DMS53 treated with DMSO at 0.1 percent for 48 hours (cell line): ENCODE measurements around the gene EIF2S1.
"Not testable (repeated sequence)": the region's sequence is repeated elsewhere in the genome, so short reads cannot be mapped to it uniquely, and the experiment has no call there.

Source experiments
- DNase-seq: peaks from one replicate; lab custom pipeline; 2025; ENCODE audit not compliant: unreplicated experiment; lab: John Stamatoyannopoulos, UW

EIF2S1 gene

DNA sequence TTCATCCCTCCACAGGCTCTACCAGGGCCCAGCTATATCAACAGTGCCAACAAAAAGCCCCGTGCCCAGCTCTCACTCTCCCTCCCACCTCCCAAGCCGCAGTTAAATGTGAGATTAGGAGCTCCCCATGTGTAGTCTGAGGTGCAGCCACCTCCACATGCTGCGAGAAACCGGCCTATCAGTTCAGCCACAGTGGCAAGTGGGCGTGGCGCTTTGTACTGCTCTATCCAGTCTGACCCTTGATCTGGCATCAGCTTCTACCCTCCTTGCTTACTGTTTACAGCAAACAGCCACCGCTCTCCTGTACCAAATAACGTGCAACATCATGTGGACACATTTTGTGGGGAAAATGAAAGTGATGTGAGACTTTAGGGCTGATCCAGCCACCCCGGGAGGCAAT, 50.2 kb downstream of the EIF2S1 start:
- no peak for DNase-seq

DNA sequence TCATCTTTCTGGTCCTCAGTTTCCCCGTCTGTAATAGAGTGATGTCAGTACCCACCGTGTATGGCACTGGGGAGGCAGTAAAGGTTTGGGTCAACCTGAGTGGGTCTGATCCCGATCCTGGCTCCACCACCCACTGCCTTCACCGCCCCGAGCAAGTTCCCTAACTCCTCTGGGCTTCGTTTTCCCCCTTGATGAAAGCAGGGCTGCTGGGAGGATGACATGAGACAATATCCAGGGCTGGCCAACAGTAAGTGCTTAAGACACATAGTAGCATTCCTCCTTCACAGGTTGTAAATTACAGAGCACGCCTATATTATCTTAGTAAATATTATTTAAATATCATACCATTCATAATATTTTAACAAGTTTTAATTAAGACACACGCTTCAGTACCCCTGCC, 51.2 kb downstream of the EIF2S1 start:
- no peak for DNase-seq

DNA sequence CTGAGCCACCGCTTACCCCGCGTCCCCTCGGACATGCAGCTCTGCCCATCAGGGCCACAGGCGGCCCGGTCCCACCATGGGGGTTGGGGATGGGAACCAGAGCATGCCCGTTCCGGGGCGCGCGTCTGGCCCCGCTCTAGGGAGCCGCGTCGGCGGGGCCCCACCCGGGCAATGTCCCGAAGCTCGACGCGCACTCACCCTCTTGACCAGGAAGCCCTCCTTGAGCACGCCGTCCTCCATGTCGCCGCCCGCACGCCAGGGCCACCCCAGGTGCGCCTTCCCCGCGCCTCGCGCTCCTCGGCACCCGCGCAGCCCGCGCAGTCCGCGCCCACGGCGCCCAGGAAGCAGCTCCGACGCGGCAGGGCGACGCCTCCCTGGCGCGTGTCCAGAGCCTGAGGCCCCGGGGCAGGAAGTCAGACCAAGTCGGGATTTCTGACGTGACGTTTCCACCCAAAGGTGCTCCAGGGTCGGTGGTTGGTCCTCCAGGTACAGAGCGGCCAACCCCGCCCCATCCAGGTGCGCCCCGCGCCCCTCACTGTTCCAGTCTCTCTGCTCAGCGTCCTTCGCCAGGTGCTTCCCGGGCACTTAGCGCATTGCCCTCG, 51.8 kb downstream of the EIF2S1 start, which contains the start of gene PLEK2:
PLEK2 (minus strand) TSS at position 346 of the 602 bp plus-strand sequence; CDS start at position 240, 106 bp downstream.
- DNase-seq: peak; percentile 25

DNA sequence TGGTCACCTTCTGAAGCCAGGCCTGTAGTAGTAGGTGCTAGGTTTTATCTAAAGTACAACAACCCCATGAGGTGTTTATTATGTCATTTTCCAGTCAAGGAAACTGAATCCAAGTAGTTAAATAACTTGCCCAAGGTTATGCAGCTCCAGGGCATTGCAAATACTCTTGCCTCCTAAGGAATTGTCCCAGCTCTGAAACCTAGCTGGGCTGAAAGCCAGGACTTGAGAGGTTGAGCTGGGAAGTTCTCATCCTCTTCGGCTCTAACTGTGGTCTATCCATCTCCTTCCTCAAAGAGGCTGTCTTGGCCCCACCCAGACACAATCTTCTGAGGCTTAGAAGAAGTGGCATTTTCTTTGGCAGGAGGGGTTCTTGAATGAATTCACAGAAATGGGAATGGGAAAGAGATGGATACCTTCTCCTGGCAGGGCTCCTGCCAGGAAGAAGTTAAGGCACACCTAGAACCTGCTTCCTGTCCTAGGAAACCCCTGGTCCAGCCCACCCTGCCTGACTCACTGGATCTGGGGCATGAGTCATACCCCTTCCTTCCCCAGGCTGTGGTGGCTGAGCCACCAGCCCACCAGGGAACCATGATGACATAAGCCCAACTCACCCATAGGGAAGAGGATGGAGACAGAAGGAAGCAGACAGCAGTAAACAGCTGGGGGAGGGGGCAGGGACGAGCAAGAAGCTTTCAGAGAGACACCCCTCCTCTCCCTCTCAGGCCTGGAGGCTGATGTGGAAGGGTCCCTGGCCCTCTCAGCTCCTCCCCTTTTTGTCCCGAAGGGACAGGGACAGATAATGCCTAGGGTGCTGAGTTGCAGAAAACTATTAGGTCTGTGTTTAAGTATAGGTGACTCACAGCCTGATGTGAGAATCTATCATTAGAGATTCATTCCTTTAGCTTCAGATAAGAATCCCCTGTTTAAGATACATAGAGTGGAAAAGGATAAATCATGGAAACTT, 54.0 kb downstream of the EIF2S1 start:
- no peak for DNase-seq

DNA sequence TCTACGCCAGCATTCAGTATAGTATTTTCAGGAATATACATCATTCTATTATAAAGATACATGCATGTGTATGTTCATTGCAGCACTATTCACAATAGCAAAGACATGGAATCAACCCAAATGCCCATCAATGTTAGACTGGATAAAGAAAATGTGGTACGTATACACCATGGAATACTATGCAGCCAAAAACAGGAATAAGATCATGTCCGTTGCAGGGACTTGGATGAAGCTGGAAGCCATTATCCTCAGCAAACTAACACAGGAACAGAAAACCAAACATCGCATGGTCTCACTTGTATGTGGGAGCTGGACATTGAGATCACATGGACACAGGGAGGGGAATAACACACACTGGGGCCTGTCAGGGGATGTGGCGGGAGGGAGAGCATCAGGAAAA, 55.5 kb downstream of the EIF2S1 start:
- not testable (repeated sequence) for DNase-seq

DNA sequence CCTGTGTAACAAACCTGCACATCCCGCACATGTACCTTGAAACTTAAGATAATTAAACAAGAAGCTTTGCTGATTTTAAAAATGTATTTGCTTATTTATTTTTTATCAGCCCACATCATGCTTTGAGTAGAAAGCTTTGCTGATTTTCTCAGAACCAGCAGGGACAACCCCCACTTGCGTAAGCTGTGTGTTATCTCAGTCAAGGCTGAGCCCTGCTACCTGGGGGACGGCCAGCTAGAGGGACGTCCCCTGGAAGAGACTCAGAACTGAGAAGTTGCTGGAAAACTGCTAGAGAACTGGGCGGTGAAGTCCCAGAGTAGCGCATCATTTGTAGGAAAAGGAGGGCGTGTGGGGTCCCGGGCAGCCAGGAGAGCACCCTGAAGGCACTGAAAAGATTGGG, 56.0 kb downstream of the EIF2S1 start:
- DNase-seq: no peak

DNA sequence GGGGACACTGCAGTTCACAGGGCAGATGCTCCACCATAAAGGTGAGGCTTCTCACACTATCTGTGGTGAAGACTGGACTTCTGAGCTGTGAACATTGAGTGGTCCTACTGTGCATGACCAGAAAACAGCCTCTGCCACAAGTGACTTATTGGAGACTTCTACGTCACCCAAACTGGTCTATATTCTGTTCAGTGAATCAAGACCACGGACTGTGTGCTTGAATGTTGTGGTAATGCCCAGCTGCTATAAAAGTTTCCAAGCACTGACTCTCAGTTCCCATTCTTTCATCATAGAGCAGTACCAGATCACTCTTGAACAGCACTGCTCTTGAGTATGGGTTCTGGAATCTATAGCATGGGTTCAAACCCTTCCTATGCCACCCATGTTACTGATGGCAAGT, 56.7 kb downstream of the EIF2S1 start:
- no peak for DNase-seq

DNA sequence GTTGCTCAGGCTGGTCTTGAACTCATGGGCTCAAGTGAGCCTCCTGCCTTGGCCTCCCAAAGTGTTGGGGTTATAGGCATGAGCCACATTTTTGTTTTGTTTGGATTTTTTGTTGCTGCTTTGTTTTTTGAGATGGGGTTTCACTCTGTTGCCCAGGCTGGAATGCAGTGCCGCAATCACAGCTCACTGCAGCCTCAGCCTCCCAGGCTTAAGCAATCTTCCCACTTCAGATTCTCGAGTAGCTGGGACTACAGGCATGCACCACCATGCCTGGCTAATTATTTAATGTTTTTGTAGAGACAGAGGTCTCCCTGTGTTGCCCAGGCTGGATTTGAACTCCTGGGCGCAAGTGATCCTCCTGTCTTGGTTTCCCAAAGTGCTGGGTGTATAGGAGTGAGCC, 57.5 kb downstream of the EIF2S1 start:
- DNase-seq: no peak

DNA sequence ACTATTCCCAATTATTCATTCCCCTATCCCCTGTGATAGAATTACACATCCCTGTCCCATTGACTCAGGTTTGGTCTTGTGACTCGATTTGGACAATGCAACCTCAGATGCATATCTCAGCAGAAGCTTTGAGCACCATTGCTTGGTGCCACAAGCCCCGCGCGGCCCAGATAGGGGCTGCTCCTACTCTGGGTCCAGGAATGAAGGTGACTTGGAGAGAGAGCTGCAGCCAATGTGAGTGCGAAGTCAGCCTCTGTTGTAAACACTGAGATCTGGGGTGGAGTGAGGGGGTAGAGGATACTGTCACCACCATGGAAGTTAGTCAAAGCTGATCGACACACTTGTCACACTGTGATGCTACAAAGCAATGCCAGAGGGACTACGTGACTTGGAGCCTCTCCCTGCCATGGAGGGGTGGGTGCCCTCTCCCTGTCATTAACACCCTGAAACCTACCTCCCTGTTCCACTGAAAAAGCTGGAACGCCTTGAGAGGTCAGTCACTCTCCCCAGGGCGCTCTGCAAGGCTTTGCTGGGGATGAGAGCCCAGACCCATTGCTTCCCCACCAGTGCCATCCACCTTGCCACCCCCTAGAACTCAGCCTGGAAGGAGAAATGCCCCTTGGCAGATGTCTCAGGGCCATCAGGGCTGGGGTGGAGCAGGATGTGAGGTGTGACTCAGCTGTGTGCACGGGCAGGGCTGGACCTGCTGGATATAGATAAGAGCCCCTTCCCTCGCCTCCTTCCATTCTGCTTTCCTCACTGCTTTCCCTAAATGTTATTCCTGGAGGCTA, 58.5 kb downstream of the EIF2S1 start:
- DNase-seq: no peak

DNA sequence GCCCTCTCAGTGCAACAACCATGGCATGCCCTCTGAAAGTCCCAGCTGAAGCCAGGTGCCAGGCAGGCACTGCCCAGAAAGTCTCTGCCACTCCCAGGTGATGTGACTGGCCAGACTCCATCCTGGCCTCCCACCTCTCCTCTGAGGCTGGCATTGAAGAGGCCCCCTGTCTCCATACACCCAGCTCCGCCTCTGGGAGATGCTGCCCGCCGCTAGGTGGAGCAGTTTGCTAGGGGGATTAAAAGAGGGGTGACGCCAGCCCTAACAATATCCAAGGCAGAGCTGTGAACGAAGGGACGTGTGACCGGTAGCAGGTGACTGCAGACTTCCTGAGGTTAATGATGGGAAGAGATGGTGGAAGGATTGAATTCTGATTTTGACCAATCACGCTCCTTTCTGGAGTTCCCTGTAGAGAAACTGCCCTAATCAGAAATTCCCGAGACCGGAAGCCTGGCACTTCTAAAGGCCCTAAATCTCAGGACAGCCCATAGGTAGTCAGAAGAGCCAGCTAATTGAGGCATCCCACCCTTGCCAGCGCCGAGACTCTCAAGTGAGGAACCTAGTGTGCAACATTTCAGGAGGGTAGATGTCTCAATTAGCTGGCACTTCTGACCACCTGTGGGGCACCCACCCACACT, 60.1 kb downstream of the EIF2S1 start:
- DNase-seq: no peak

DNA sequence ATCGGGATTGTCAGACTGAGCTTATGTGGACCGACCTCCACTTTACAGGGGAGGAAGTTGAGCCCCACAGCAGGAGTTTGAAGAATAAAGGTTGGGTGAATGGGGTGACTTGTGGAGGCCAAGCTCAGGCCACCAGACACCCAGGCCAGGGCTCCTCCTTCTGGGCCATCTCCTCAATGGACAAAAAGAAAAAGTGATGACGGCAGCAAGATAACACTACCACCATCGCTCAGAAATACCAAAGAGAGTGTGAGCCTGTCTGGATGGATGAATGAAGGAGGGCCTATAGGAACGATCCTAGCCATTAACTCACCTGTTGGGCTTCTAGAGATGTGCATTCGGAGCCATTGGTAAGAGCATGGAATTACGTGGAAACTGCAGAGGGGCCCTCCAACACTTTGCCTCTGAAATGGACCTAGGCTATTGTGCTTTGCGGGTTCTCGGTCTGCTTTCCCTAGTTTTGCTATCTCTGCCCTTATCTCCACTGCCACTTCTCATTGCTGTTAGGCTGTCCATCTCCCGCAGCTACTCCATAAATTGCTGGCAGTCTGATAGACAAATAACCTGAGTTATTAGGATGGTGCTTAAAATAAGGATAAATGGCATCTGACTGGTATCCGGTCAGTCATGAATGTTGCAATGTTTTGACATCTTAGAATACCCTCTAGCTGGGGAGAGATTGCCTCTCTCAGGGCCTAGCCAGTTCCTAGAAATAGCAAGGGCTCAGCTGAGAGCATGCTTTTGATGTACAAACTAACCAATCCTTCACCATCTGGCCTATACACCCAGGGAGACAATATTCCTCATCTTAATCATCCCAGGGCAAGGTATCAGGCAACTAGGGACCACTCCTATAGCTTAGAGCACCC, 61.5 kb downstream of the EIF2S1 start:
- no peak for DNase-seq

DNA sequence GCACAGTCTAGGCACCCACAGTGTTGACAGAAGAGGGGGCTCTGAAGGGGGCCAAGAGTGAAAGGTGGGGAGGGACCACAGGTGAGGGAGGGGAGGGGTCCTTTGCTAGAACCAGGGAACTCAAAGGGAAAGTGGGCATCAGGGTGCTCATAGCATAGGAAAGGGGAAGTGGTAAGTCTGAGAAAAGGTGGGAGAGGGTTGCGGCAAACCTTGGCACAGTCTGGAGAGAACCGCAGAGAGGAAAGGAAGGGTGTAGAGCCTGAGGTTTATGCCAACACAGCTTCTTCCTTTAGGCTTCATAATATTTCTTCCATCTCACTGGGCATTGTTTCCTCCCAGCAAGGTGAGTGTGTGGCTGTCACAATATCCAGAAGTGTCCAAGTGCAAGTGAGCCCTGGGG, 63.3 kb downstream of the EIF2S1 start:
- DNase-seq: no peak

DNA sequence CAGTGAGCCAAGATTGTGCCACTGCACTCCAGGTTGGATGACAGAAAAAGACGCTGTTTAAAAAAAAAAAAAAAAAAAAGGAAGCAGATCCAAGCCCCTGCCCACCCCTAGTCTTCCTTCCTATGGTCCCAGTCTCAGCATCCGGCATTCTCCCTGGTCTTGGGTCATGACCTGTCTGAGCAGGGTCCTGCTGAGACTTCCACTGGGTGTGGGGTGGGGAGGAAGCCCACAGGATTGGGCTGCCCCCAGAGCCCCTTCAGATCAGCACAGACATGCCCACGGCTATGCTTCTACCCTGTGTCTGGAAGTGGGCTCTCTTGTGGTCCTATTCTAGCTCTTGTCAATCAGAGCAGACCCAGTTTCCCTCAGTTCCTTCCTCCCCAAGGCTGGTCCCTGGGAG, 64.4 kb downstream of the EIF2S1 start:
- no peak for DNase-seq

DNA sequence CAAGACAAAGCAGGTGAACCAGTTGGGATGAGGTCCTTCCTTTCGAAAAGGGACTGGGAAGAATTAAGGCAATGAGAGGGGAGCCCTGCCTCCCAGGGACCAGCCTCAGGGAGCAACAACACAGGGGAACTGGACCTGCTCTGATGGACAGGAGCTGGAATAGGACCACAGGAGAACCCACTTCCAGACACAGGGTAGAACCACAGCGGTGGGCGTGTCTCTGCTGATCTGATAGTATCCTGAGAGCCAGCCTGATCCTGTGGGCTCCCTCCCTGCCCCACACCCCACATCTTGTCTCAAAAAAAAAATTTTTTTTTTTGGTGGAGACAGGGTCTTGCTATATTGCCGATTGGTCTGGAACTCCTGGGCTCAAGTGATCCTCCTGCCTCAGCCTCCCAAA, 65.5 kb downstream of the EIF2S1 start:
- DNase-seq: no peak

DNA sequence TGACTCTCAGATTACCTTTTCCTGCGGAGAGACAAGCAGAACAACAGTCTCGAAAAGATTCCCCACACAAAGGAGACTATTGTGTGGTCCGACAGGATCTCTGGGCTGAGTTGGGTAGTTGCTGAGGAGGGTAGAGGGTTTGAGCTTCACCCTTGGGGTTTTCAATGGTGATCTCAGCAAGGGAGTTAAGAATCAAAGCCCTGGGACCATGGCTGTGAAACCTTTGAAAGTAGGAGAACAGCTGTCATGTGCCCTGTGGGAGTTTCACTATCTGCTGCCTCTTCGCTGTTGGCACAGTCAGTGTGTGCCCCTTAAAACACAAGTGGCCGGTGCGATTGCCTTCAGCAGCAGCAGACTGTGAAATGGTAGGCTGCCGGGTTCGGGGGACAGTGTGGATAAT, 66.0 kb downstream of the EIF2S1 start:
- DNase-seq: no peak

DNA sequence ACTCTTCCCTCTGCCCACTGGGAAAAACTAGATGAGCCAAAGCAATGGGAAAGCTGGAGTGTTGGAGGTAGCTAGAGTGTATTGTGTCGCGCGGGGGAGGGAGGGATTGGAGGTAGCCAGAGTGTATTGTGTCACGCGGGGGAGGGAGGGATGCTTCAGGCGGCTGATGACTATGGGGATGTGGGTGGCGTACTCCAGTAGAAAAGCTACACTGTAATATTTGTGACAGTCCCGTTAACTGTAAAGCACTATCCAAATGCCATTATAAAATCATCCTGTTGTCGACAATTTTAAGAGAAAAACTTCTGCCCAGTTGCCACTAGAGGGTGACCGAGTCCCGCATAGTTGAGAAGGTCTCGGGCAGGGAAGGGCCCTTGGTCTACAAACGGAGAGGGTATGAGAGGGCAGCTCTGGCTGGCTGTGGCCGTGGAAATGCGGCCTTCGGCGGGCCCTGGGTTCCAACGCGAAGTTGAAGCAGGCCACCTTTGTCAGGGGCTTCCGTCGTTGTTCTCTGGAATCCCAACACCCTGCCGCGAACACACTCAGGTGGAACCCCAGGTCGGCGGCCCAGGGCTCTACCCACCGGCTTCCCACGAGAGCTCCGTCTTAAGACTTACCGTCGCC, 67.0 kb downstream of the EIF2S1 start:
- peak; percentile 19 for DNase-seq

DNA sequence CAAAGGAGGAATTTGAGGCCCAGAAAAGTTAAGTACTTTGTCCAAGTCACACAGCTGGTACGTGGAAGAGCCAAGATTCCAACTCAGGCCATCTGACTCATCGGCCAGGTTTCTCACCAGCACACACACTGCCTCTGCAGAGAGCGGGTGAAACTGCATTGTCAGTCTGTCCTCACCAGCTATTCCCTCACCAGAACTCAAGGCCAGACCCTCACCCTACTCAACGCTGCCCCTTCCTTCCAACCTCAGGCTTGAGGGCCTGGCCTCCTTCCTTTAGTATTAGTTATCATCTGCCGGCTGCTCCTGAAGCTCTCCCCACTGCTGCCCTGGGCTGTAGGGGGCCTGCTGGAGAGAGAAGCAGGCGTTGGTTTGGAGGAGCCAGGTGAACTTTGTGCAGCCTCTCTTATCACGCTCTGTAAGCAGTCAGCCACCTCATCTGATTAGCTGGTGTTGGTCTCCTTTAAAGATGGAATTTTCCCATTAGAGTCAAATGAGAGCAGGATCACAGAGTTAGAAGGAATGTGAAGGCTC, 68.4 kb downstream of the EIF2S1 start:
- no peak for DNase-seq

DNA sequence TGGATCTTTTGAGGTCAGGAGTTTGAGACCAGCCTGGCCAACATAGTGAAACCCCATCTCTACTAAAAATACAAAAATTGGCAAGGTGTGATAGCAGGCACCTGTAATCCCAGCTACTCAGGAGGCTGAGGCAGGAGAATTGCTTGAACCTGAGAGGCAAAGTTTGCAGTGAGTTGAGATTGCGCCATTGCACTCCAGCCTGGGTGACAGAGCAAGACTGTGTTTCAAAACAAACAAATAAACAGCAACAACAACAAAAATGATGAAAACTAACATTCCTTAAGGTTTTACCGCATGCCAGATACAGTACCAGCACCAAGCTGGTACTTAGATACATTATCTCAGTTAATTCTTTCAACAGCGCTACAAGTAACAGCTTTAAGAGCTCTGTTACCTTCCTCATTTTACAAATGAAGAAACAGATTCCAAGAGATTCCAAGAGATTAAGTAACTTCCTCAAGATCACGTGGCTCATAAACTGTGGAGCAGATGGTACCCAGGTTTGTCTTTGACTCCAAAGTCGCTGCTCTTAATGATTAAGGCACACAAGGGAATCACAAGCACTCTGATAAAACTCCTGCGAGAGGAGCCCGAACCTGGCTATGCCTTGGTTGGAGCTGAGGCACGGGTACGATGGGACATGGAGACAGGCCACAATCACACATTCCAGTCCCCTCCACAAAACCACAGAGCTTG, 69.5 kb downstream of the EIF2S1 start:
- no peak for DNase-seq

DNA sequence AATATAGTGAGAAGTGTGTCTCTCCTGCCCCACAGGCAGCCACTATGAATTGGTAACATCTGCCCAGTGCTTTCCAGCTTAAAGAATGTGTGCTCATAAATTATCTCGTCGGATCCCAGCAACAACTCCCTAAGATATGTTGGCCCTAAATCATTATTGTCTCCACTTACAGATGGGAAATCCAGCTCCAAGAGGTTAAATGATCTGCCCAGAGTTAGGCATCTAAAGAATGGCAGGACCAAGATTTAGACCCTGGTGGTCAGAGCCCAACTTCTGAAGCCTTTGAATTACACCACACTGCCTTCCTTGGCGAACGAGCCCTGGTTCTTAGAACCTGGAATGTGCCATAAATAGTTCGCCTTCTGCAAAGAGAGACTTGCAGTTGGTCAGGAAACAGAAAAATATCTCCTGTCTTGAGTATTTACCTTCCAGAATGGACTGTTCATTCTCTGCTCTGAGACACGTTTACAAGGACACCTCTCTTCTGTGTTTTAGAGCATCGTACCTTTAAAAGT, 72.0 kb downstream of the EIF2S1 start:
- DNase-seq: no peak
